PC-9 (cell line): ENCODE measurements around the gene NTNG1. TPM values are rescaled to one million over a fixed set of nuclear protein-coding genes. Genes with fewer than 3 reads are reported as not detected.
A peak's percentile ranks its signal among the peaks of the same experiment; 100 is the strongest.

Source experiments
- BruUV-seq: library from RNA; stranded (reverse); fragments of 400-500 nt; replicated peaks from 2 replicates; lab custom pipeline; 2021; lab: Mats Ljungman, UMichigan
- CTCF ChIA-PET: fragments of 300-600 bp; sonication (Branson Sonifier 250); formaldehyde crosslinking; loops from one replicate; lab custom pipeline; 2022; ENCODE audit warnings: antibody characterized with exemption; lab: Charles Lee
- POLR2A ChIA-PET: fragments of 300-600 bp; sonication (Branson Sonifier 250); formaldehyde crosslinking; loops from one replicate; lab custom pipeline; 2022; ENCODE audit warnings: antibody characterized with exemption; ENCODE audit not compliant: unreplicated experiment; lab: Charles Lee
- DNase-seq, 2 experiments: peaks; one replicate each; pipeline versions ENCODE4 v3.0.0 to v3.0.0-alpha.2; 2015 to 2022; ENCODE audit warnings: mixed read lengths in 1 of 2
- H2AFZ ChIP-seq: fragments of 200-600 bp; sonication (generic); 2 replicates; pipeline ENCODE4 v1.8.1; 2017; ENCODE audit warnings: antibody characterized with exemption
- H3F3A ChIP-seq: fragments of 200-600 bp; sonication (generic); 2 replicates; pipeline ENCODE4 v1.8.1; 2017; ENCODE audit warnings: antibody characterized with exemption, mild to moderate bottlenecking, low read depth; ENCODE audit not compliant: insufficient read depth
- H3K27ac ChIP-seq: fragments of 200-600 bp; sonication (generic); 2 replicates; pipeline ENCODE4 v1.6.1; 2016; ENCODE audit warnings: mixed run types
- H3K27me3 ChIP-seq: fragments of 200-600 bp; sonication (generic); 2 replicates; pipeline ENCODE4 v1.6.1; 2016; ENCODE audit warnings: low read depth, mixed run types; ENCODE audit not compliant: insufficient read depth
- H3K36me3 ChIP-seq: fragments of 200-600 bp; sonication (generic); 2 replicates; pipeline ENCODE4 v1.6.1; 2016; ENCODE audit warnings: low read depth, mixed run types
- H3K4me1 ChIP-seq: fragments of 200-600 bp; sonication (generic); replicated peaks from 2 replicates; pipeline ENCODE4 v1.6.1; 2016; ENCODE audit warnings: mixed run types; ENCODE audit not compliant: insufficient read depth
- H3K4me2 ChIP-seq: fragments of 200-600 bp; sonication (generic); 2 replicates; pipeline ENCODE4 v1.6.1; 2017; ENCODE audit warnings: mixed run types
- H3K4me3 ChIP-seq: fragments of 200-600 bp; sonication (generic); 2 replicates; pipeline ENCODE4 v1.6.1; 2016; ENCODE audit warnings: mixed run types
- H3K79me2 ChIP-seq: fragments of 200-600 bp; sonication (generic); 2 replicates; pipeline ENCODE4 v1.6.1; 2017; ENCODE audit warnings: low read depth, mixed run types
- H3K9me2 ChIP-seq: fragments of 200-600 bp; sonication (generic); 2 replicates; pipeline ENCODE4 v1.8.1; 2017; ENCODE audit warnings: mild to moderate bottlenecking; ENCODE audit not compliant: insufficient read depth
- H3K9me3 ChIP-seq: fragments of 200-600 bp; sonication (generic); 2 replicates; pipeline ENCODE4 v1.8.1; 2016; ENCODE audit warnings: low read depth; ENCODE audit not compliant: insufficient read depth
- H4K20me1 ChIP-seq: fragments of 200-600 bp; sonication (generic); 2 replicates; pipeline ENCODE4 v1.8.1; 2017; ENCODE audit not compliant: insufficient read depth
- CTCF ChIP-seq: fragments of 200-600 bp; sonication (generic); conservative IDR thresholded peaks from 2 replicates; pipeline ENCODE4 v1.6.1; 2017; ENCODE audit warnings: mixed run types, antibody characterized with exemption, mild to moderate bottlenecking, moderate library complexity
- EZH2 ChIP-seq: fragments of 200-600 bp; sonication (generic); IDR thresholded peaks from 2 replicates; pipeline ENCODE4 v1.8.0; 2017; ENCODE audit warnings: antibody characterized with exemption, low read depth
- intact Hi-C: fragments of 100-400 bp; cut with micrococcal nuclease; formaldehyde crosslinking; loops from one replicate; pipeline ENCODE4 v1.10.0; 2022; ENCODE audit not compliant: unreplicated experiment
- total RNA-seq: library from RNA; stranded (reverse); gene quantifications from 2 replicates; pipeline ENCODE4 v1.2.3, GENCODE V29; 2021

The NTNG1 gene
- total RNA-seq, 1 experiment from 2014 or later: not detected

DNA sequence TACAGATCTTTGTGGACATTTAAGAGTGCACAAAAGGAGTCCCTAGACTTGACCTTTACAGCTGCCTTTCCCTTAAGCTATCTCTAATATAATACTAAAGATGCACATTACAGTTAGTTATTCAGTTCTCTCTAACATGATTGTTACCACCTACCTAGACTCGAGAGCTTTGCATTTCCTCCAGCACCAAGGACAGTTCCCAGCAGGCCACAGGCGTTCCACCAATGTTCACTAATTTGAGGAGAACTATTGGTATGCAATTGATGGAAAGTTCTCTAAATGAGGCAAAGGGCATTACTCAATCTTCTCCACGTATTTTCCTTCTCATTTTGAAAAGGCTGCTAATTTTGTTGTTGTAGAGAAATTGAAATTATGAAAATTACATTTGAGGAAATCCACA, 5.4 kb upstream of the NTNG1 start:
- no TSS peak for BruUV-seq
- Histone ChIP-seq H3F3A (no peaks in the 10 kb centered on the region), H3K79me2 (no peaks in the 10 kb centered on the region), H3K36me3 (no peaks in the 10 kb centered on the region), H3K27me3 (no peaks in the 10 kb centered on the region), H2AFZ (no peak overlapping the region), H3K9me2 (no peaks in the 10 kb centered on the region), H3K4me1 (no peaks in the 10 kb centered on the region), H3K4me2 (no peak overlapping the region), H3K9me3 (no peaks in the 10 kb centered on the region), H3K4me3 (no peak overlapping the region), H4K20me1 (no peaks in the 10 kb centered on the region), H3K27ac (no peak overlapping the region)
- intact Hi-C loops: no loop called here
- TF ChIP-seq EZH2 (no peak), CTCF (no peak)
- DNase-seq: peak in 1 of 2 experiments; percentile 8
- ChIA-PET POLR2A (no interaction called here), CTCF (no interaction called here)

DNA sequence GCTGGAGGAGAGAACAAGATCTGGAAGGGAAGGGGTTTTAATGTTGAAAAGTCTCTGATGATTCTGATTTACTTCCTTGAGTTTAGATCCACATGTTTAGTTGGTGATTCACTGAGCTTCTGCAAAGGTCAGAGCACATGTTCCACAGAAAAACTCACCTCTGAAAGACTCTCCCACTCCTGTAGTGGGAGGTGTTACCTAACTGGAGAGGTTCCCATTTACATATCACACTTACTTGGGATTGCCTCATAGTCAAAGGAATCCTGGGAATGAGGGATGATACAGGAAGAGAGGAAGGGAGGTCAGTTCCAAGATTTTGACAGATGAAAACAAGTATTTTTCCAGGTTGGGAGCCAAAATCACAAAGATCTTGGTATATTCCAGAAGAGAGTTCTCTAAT, 2.7 kb upstream of the NTNG1 start:
- H4K20me1 ChIP-seq: no peaks in the 10 kb centered on the region
- POLR2A ChIA-PET: no interaction called here
- H3K27me3 ChIP-seq: peaks cover 3% of the 10 kb centered on the region; the same call in 1 of the 2 replicates
- intact Hi-C loops: no loop called here
- no peak overlapping the region for H3K4me2 ChIP-seq
- BruUV-seq: no TSS peak
- CTCF ChIA-PET: no interaction called here
- H3K9me3 ChIP-seq: no peaks in the 10 kb centered on the region
- no peaks in the 10 kb centered on the region for H3K36me3 ChIP-seq
- no peak for DNase-seq
- H3K27ac ChIP-seq: no peak overlapping the region
- H3K4me1 ChIP-seq: no peaks in the 10 kb centered on the region
- H3K9me2 ChIP-seq: no peaks in the 10 kb centered on the region
- H3K79me2 ChIP-seq: no peaks in the 10 kb centered on the region
- H3F3A ChIP-seq: no peaks in the 10 kb centered on the region
- TF ChIP-seq CTCF (no peak), EZH2 (no peak)
- H2AFZ ChIP-seq: no peak overlapping the region
- no peak overlapping the region for H3K4me3 ChIP-seq

DNA sequence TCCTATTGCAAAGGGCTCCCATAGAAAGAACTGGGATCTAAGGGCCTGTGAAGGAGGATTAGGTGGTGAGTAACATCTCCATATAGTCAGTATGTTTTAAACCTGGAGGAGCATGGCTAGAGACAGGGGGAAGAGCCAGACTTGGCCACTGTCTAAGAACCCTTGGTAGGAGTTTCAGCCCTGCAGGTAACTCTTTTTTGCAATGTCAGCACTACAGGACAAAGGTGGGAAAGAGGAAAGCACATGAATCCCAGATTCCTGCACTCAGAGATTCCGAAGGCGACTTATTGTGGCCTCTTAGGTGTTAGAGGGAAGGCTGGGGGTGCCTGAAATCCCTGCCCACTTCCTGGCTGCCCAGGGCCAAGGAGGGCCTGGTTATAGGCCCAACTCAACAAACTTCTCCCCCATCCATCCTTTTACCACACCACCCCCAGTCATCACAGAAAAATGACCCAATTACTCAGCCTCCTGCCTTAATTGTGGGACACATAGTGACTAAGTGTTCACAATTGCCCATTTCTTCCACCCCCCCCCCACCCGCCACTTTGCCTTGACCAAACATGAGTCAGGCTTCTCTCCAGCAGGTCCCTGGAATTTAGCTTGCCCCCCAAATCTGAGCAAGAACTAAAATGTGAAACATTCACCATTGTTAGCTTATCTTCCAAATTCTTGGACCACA, 1.9 kb upstream of the NTNG1 start:
- no peak overlapping the region for H2AFZ ChIP-seq
- no peaks in the 10 kb centered on the region for H3K79me2 ChIP-seq
- no peak overlapping the region for H3K4me2 ChIP-seq
- TF ChIP-seq CTCF: no peak
- TF ChIP-seq EZH2: no peak
- H3K9me2 ChIP-seq: no peaks in the 10 kb centered on the region
- CTCF ChIA-PET: no interaction called here
- intact Hi-C loops: no loop called here
- H3K36me3 ChIP-seq: no peaks in the 10 kb centered on the region
- H3K27me3 ChIP-seq: peaks cover 3% of the 10 kb centered on the region; the same call in 1 of the 2 replicates
- no peaks in the 10 kb centered on the region for H3K9me3 ChIP-seq
- no peaks in the 10 kb centered on the region for H4K20me1 ChIP-seq
- no peak overlapping the region for H3K27ac ChIP-seq
- BruUV-seq: no TSS peak
- no peak overlapping the region for H3K4me3 ChIP-seq
- POLR2A ChIA-PET: no interaction called here
- DNase-seq: no peak
- H3F3A ChIP-seq: no peaks in the 10 kb centered on the region
- no peaks in the 10 kb centered on the region for H3K4me1 ChIP-seq
